Ascending aorta (tissue), 2 donors: ENCODE data around the gene JCHAIN. TPM values are rescaled to one million over a fixed set of nuclear protein-coding genes. Genes with fewer than 3 reads are reported as not detected.
"Not testable (repeated sequence)": the region's sequence is repeated elsewhere in the genome, so short reads cannot be mapped to it uniquely, and the experiment has no call there.

Experiments
- DNase-seq, 2 donors: peaks; one replicate each; pipeline ENCODE4 v3.0.0-alpha.2; 2019; ENCODE audit warnings: low spot score in 2 of 2
- H3K27ac ChIP-seq, 2 donors: fragments of 200-600 bp; sonication (generic); one replicate each; pipeline ENCODE4 v1.5.1; 2016 to 2017; ENCODE audit warnings: mild to moderate bottlenecking in 1 of 2
- H3K27me3 ChIP-seq: fragments of 200-600 bp; sonication (generic); one replicate; pipeline ENCODE4 v1.5.1; 2017
- H3K36me3 ChIP-seq, 2 donors: fragments of 200-600 bp; sonication (generic); one replicate each; pipeline ENCODE4 v1.5.1; 2016
- H3K4me1 ChIP-seq, 2 donors: fragments of 200-600 bp; sonication (generic); one replicate each; pipeline ENCODE4 v1.5.1; 2016 to 2017; ENCODE audit warnings: mild to moderate bottlenecking in 1 of 2
- H3K4me3 ChIP-seq, 2 donors: fragments of 200-600 bp; sonication (generic); one replicate each; pipeline ENCODE4 v1.5.1; 2016 to 2017; ENCODE audit warnings: mild to moderate bottlenecking in 1 of 2
- H3K9me3 ChIP-seq, 2 donors: fragments of 200-600 bp; sonication (generic); one replicate each; pipeline ENCODE4 v1.5.1; 2016
- intact Hi-C: fragments of 100-400 bp; cut with DNase I; formaldehyde crosslinking; loops from one replicate; pipeline ENCODE4 v1.15.1; 2023
- total RNA-seq: library from RNA; depleted of rRNA; stranded (reverse); fragments of >200 nt; gene quantifications from one replicate; pipeline ENCODE4 v1.1.0, GENCODE V29; 2016
- TF ChIP-seq, protein P1 (sequence below), 3 experiments: fragments of 200-600 bp in 2 of 3; fragments of 450-650 bp in 1 of 3; sonication (generic) in 2 of 3; IDR thresholded peaks; one replicate each; pipeline ENCODE4 v1.5.1; 2016 to 2019; ENCODE audit warnings: antibody characterized with exemption in 3 of 3, mild to moderate bottlenecking in 1 of 3, moderate library complexity in 1 of 3

The JCHAIN gene
- total RNA-seq, 1 donor from 2014 or later = 4.0 TPM

DNA sequence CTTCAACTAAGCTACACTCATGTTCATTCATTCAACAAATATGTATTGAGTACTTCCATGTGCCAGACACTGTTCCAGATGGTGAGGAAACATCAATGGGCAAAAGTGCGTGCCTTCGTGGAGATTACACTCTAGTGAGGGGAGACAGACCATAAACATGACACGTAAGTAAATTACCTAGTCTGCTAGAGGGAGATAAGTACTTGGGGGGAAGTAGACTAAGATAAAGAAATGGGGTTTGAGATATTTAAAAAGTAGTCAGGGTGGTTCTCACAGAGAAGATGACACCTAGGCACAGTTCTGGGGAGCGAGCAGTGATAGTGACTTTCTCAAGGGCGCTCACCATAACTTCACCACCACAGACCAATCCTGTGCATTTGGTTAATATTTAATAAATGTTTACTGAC is 11.7 kb downstream of the JCHAIN start:
- no peaks in the 10 kb centered on the region for H3K9me3 ChIP-seq
- H3K4me3 ChIP-seq = no peak overlapping the region
- H3K27me3 ChIP-seq = no peaks in the 10 kb centered on the region
- H3K4me1 ChIP-seq = no peaks in the 10 kb centered on the region
- TF ChIP-seq, protein P1, sequence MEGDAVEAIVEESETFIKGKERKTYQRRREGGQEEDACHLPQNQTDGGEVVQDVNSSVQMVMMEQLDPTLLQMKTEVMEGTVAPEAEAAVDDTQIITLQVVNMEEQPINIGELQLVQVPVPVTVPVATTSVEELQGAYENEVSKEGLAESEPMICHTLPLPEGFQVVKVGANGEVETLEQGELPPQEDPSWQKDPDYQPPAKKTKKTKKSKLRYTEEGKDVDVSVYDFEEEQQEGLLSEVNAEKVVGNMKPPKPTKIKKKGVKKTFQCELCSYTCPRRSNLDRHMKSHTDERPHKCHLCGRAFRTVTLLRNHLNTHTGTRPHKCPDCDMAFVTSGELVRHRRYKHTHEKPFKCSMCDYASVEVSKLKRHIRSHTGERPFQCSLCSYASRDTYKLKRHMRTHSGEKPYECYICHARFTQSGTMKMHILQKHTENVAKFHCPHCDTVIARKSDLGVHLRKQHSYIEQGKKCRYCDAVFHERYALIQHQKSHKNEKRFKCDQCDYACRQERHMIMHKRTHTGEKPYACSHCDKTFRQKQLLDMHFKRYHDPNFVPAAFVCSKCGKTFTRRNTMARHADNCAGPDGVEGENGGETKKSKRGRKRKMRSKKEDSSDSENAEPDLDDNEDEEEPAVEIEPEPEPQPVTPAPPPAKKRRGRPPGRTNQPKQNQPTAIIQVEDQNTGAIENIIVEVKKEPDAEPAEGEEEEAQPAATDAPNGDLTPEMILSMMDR (IDR thresholded peaks at IDR 0.05) = no peak
- no peak for DNase-seq
- intact Hi-C loops = no loop called here
- H3K27ac ChIP-seq = no peak overlapping the region
- no peaks in the 10 kb centered on the region for H3K36me3 ChIP-seq

DNA sequence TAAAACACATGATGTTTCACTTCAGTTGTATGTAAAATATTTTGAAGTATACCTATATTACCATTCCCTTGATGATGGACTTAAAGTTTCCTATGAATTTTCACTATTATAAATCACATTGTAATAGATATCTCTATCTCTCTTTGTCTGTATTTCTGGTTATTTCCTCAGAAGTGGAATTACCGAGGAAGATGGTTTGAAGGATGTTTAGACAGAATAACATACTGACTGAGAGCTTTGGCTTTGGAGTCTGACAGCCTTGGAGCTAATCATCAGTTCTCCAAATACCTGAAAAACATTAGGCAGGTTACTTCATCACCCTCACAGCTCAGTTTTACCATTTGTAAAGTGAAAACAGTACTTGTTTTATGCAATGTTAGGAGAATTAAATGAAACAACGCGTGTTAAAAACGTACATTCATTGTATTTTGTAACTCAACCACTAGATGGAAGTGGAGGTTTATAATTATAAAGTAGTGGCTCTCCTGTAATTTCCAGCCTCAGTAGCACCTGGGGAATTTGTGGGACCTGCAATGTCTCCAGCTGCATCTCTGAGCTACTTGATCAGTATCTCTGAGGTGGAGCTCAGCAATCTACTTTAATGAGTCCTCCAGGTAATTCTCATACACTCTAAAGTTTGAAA is 14.3 kb downstream of the JCHAIN start:
- Histone ChIP-seq H3K27me3 (no peaks in the 10 kb centered on the region), H3K36me3 (no peaks in the 10 kb centered on the region), H3K27ac (no peak overlapping the region), H3K4me3 (no peak overlapping the region), H3K4me1 (no peaks in the 10 kb centered on the region), H3K9me3 (no peaks in the 10 kb centered on the region)
- intact Hi-C loops = loop anchor here (1.0 kb wide), 1 partner anchor 36 kb away; the partner anchor contains the start of gene UTP3
- TF ChIP-seq, protein P1 (IDR thresholded peaks at IDR 0.05) = peak in 2 of 3 experiments; percentile 37 to 57
- DNase-seq = no peak

DNA sequence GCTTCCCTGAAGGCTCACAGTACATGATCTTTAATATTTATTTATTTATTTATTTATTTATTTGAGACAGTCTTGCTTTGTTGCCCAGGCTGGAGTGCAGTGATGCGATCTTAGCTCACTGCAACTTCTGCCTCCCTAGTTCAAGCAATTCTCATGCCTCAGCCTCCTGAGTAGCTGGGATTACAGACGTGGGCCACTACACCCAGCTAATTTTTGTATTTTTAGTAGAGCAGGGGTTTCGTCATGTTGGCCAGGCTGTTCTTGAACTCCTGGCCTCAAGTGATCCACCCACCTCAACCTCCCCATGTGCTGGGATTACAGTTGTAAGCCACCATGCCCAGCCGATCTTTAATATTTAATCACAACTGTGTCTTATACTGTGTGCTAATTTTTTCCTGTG is 15.6 kb downstream of the JCHAIN start:
- DNase-seq, H3K36me3 ChIP-seq, H3K9me3 ChIP-seq, H3K4me1 ChIP-seq, H3K27ac ChIP-seq, intact Hi-C loops, H3K27me3 ChIP-seq, H3K4me3 ChIP-seq: not testable (repeated sequence)

DNA sequence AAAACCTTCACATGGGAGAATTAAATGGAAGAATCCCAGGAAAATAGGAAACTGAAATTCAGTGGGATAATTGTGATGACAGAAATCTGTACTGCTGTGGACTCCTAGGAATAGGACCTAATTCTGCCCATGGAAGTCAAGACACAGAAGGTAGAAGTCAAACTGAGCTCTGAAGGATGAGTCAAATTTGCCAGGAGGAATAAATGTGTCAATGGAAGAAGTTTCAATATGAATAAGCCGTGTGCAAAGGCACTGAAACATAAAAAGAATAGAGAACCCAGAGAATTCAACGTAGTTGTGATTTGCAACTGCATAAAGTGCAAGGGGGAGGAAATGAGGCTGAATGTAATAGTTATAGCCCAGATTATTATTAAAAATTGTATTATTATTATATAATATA is 26.1 kb downstream of the JCHAIN start:
- DNase-seq = no peak
- intact Hi-C loops = loop anchor here (10.0 kb wide), 1 partner anchor 365 kb away; no protein-coding TSS in a partner anchor

DNA sequence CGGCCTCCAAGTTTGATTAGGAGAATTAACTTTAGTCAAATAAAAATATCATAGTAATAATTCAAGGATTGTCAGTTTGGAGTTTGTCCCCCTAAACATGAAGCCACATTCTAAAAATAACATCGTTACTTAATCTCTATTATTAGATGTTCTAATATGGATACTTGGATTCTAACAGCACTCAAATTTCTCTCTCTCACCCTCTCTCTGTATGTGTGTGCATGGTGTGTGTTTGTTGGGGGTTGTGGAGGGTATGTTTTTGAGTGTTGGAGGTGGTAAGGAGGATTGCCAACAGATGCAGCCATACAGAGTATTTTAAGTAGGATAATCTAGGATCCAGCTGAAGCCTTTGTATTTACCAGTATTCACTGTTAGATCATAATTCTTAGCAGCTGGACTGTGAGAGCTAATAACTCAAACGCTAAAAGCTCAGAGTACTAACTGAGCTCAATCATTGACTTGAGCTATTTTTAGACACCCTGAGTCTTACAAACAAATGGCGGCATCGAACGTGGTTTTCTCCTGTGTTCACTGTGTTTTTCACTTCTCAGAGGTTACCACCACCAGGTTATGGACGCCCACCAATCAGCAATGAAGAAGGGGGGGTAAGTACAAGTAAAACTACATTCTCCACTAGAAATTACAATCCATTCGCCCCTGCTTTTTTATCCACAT is 28.9 kb downstream of the JCHAIN start:
- Histone ChIP-seq H3K4me1 (peaks cover 0 to 3% of the 10 kb centered on the region in 2 donors), H3K27me3 (no peaks in the 10 kb centered on the region), H3K4me3 (peak overlapping the region; percentile 31 to 36), H3K27ac (peak overlapping the region; percentile 32 to 61), H3K36me3 (no peaks in the 10 kb centered on the region), H3K9me3 (no peaks in the 10 kb centered on the region)
- TF ChIP-seq, protein P1 (IDR thresholded peaks at IDR 0.05) = no peak
- DNase-seq = no peak
- intact Hi-C loops = no loop called here

More for the DNA sequence above, 26.1 kb downstream of the JCHAIN start:
- peaks cover 0 to 3% of the 10 kb centered on the region in 2 donors for H3K4me1 ChIP-seq
- no peaks in the 10 kb centered on the region for H3K36me3 ChIP-seq
- no peaks in the 10 kb centered on the region for H3K27me3 ChIP-seq
- no peak overlapping the region for H3K27ac ChIP-seq
- H3K4me3 ChIP-seq = no peak overlapping the region
- TF ChIP-seq, protein P1 (IDR thresholded peaks at IDR 0.05) = no peak
- no peaks in the 10 kb centered on the region for H3K9me3 ChIP-seq

DNA sequence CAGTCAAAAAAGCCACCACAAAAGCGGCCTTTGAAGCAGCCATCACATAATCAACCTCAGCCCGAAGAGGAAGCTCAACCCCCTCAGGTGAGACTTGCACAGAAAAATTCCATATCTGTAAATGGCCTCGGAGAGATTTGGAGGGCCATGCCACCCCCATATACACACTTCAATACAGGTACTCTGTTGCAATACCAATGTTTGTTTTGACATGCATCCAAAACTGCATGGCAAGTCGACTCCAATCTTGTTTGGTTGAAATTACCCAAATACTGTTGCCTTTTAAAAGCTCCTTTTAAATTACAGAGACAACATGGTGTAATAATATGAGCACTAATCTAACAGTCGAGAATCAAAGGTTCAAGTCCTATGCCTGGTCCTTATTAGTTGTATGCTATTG is 31.8 kb downstream of the JCHAIN start:
- intact Hi-C loops = no loop called here
- Histone ChIP-seq H3K36me3 (no peaks in the 10 kb centered on the region), H3K4me1 (peaks cover 0 to 3% of the 10 kb centered on the region in 2 donors), H3K27me3 (no peaks in the 10 kb centered on the region), H3K27ac (no peak overlapping the region), H3K4me3 (no peak overlapping the region), H3K9me3 (no peaks in the 10 kb centered on the region)
- TF ChIP-seq, protein P1 (IDR thresholded peaks at IDR 0.05) = no peak
- DNase-seq = no peak
